Measurements from ENCODE around the gene UBAP1. TPM values are rescaled to one million over a fixed set of nuclear protein-coding genes. Genes with fewer than 3 reads are reported as not detected.

The UBAP1 gene
- total RNA-seq, 1 donor = 40.9 TPM

Small RNA genes lying within 50 kb of the gene (small RNA-seq; reads per million reads assigned to genes)
- gene AL353662.3 (not detected), gene RNA5SP282 (not detected), gene RNU2-50P (not detected)

Other genes starting within 250 kb of the UBAP1 start
- 18.5 and 22.7 TPM in 2 replicates for gene UBAP2, start 130.2 kb upstream of the UBAP1 start, total RNA-seq
- 21.4 and 21.8 TPM in 2 replicates for gene DCAF12, start 52.3 kb upstream of the UBAP1 start, total RNA-seq
- gene KIF24, start 150.2 kb downstream of the UBAP1 start, total RNA-seq = 1.8 TPM in 2 replicates
- gene NUDT2, start 150.5 kb downstream of the UBAP1 start, total RNA-seq = 15.2 and 18.3 TPM in 2 replicates
- gene MYORG, start 197.9 kb downstream of the UBAP1 start, total RNA-seq = 0.36 and 0.88 TPM in 2 replicates

Data from osteoblast (primary cell).